Lower leg skin (tissue), 3 donors: Measurements from ENCODE around the gene NPIPB4.
"Not testable (repeated sequence)": the region's sequence is repeated elsewhere in the genome, so short reads cannot be mapped to it uniquely, and the experiment has no call there.

ENCODE experiments used
- POLR2A ChIP-seq, 2 donors: fragments of 450-650 bp; IDR thresholded peaks; one replicate each; pipeline ENCODE4 v1.6.1; 2016 to 2017; ENCODE audit warnings: antibody characterized with exemption in 2 of 2, mild to moderate bottlenecking in 1 of 2, moderate library complexity in 1 of 2
- TF ChIP-seq, protein P1 (sequence below), 3 donors: fragments of 450-650 bp; IDR thresholded peaks; one replicate each; pipeline ENCODE4 v1.5.1; 2016; ENCODE audit warnings: antibody characterized with exemption in 3 of 3, mild to moderate bottlenecking in 3 of 3, moderate library complexity in 2 of 3

DNA sequence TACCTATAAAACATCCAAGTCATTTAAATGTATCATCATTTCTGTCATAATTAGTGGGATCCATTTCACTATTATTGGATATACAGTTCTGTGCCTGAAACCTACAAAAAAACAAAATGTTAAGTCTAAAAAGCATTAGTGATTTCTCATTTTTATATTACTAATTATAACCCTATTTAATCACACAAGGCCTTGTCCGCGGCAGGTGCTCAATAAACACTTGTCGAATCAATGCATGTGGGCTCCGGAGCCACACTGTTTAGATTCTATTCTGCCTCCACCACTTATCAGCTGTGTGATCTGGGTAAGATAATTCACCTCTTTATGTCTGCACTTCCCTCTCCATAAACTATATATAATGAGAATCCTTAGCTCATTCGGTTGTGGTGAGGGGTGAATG, at the start of gene NPIPB4:
- TF ChIP-seq, protein P1, sequence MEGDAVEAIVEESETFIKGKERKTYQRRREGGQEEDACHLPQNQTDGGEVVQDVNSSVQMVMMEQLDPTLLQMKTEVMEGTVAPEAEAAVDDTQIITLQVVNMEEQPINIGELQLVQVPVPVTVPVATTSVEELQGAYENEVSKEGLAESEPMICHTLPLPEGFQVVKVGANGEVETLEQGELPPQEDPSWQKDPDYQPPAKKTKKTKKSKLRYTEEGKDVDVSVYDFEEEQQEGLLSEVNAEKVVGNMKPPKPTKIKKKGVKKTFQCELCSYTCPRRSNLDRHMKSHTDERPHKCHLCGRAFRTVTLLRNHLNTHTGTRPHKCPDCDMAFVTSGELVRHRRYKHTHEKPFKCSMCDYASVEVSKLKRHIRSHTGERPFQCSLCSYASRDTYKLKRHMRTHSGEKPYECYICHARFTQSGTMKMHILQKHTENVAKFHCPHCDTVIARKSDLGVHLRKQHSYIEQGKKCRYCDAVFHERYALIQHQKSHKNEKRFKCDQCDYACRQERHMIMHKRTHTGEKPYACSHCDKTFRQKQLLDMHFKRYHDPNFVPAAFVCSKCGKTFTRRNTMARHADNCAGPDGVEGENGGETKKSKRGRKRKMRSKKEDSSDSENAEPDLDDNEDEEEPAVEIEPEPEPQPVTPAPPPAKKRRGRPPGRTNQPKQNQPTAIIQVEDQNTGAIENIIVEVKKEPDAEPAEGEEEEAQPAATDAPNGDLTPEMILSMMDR (IDR thresholded peaks at IDR 0.05): not testable (repeated sequence)
- TF ChIP-seq POLR2A (IDR thresholded peaks at IDR 0.05): not testable (repeated sequence)
